HepG2 (cell line): ENCODE data around the gene TDRD10.

Experiments
- CTCF ChIP-seq: sonication (generic); formaldehyde crosslinking; IDR thresholded peaks from 2 replicates; pipeline ENCODE4 v1.5.0; 2020; ENCODE audit warnings: mild to moderate bottlenecking, missing genetic modification reagents, moderate library complexity
- POLR2A ChIP-seq, 2 experiments: IDR thresholded peaks; 2 replicates each; pipeline ENCODE4 v1.6.1; 2011; ENCODE audit warnings: low read depth in 2 of 2, low read length in 2 of 2, mild to moderate bottlenecking in 1 of 2, moderate library complexity in 1 of 2; ENCODE audit not compliant: insufficient read depth in 1 of 2
- ZBTB14 ChIP-seq: sonication (generic); formaldehyde crosslinking; IDR thresholded peaks from 2 replicates; pipeline ENCODE4 v1.4.0; 2020; ENCODE audit warnings: missing genetic modification reagents

- TF ChIP-seq POLR2A (IDR thresholded peaks at IDR 0.05; ENCODE audit: insufficient read depth in 1 of 2, low read depth in 2 of 2, low read length in 2 of 2) (no peak), ZBTB14 (CRISPR knock-in tag) (no peak), CTCF (CRISPR knock-in tag) (no peak)
Measured at GRCh38 chr1:154536570-154536969, 34.6 kb downstream of the TDRD10 start.
